ENCODE data around the gene ZNF497.

ZNF497 gene

DNA sequence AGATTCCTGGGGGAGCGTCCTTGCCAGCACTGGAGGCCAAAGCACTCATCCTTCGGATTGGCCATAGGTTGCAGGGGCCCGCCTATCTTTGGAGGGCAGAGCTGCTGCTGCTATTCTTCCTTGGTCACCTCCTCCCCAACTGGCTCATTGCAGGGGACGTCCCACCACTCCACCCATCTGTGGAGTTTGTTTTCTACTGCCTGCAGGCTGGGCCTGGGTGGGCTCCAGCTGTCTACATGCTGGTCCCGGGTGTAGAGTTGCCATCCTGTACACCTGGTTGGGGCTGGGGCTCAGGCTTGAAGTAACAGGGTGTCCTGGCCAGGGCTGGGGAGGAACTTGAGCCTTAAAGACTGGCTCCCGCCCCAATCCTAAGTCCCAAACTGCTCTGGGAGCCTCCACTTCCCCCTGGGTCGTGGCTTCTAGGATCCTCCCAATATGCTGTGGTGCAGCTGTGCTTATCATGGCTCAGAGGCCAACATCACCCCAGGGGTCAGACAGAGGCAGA lies 35.0 kb upstream of the ZNF497 start:
- H3K79me2 ChIP-seq (ENCODE audit: insufficient read depth, low read depth), result no peaks in the 10 kb centered on the region
- no peak overlapping the region for H3K9ac ChIP-seq
- H3K4me1 ChIP-seq (ENCODE audit: low read depth, poor library complexity, severe bottlenecking), result peaks cover 13% of the 10 kb centered on the region
- no peak overlapping the region for H2AFZ ChIP-seq (ENCODE audit: low read depth)
- no peak overlapping the region for H3K27ac ChIP-seq
- no peaks in the 10 kb centered on the region for H4K20me1 ChIP-seq (ENCODE audit: insufficient read depth)
- peaks cover 5% of the 10 kb centered on the region; the same call in 1 of the 2 replicates for H3K36me3 ChIP-seq (ENCODE audit: insufficient read depth)
- H3K4me2 ChIP-seq, result no peak overlapping the region
- H3K4me3 ChIP-seq (IDR thresholded peaks at IDR 0.05; ENCODE audit: insufficient read depth, low read depth, low read length), result no peak overlapping the region
- TF ChIP-seq, protein P1, sequence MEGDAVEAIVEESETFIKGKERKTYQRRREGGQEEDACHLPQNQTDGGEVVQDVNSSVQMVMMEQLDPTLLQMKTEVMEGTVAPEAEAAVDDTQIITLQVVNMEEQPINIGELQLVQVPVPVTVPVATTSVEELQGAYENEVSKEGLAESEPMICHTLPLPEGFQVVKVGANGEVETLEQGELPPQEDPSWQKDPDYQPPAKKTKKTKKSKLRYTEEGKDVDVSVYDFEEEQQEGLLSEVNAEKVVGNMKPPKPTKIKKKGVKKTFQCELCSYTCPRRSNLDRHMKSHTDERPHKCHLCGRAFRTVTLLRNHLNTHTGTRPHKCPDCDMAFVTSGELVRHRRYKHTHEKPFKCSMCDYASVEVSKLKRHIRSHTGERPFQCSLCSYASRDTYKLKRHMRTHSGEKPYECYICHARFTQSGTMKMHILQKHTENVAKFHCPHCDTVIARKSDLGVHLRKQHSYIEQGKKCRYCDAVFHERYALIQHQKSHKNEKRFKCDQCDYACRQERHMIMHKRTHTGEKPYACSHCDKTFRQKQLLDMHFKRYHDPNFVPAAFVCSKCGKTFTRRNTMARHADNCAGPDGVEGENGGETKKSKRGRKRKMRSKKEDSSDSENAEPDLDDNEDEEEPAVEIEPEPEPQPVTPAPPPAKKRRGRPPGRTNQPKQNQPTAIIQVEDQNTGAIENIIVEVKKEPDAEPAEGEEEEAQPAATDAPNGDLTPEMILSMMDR (conservative IDR thresholded peaks at IDR 0.05; ENCODE audit: low read depth, low read length), result no peak
- H3K27me3 ChIP-seq (ENCODE audit: insufficient read depth, low read depth), result no peaks in the 10 kb centered on the region

DNA sequence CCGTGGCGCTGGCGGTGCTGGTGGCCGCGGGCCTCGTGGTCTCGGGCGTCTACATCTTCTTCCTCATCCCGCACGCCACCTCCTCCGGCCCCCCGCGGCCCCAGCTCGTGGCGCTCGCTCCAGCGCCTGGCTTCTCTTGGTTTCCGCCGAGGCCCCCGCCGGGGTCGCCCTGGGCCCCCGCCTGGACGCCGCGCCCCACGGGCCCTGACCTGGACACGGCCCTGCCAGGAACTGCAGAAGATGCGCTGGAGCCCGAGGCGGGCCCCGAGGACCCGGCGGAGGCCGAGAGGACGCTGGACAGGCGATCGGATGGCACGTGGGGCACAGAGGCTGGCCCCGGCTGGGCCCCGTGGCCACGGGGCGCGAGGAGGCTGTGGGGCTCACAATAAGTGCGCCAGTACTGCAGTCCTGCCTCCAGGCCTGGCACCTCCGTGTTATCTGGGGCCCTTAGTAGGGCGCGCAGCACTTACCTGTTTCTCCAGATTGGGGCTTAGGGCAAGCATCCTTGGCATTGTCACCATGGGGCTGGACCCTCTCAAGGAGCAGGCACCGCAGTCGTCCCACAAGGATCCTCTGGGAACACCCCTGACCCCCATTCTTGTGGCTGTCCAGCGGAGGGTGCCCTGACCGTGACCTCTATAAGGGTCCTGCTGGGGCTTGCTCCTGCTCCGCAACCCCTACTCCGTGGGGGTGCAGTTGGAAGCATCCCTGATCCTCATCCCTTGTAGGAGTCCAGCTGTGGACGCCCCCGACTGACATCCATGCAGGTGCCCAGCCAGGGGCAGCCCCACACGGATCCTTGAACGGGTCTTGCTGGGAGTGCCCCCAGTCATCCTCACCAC lies 34.4 kb upstream of the ZNF497 start:
- no peaks in the 10 kb centered on the region for H3K27me3 ChIP-seq (ENCODE audit: insufficient read depth, low read depth)
- H3K79me2 ChIP-seq (ENCODE audit: insufficient read depth, low read depth), result peaks cover 6% of the 10 kb centered on the region; the same call in 1 of the 2 replicates
- H3K9ac ChIP-seq, result no peak overlapping the region
- H3K36me3 ChIP-seq (ENCODE audit: insufficient read depth), result peaks cover 9% of the 10 kb centered on the region; the same call in 1 of the 2 replicates
- peaks cover 11% of the 10 kb centered on the region for H3K4me1 ChIP-seq (ENCODE audit: low read depth, poor library complexity, severe bottlenecking)
- H3K4me2 ChIP-seq, result no peak overlapping the region
- TF ChIP-seq, protein P1 (conservative IDR thresholded peaks at IDR 0.05; ENCODE audit: low read depth, low read length), result no peak
- no peaks in the 10 kb centered on the region for H4K20me1 ChIP-seq (ENCODE audit: insufficient read depth)
- no peak overlapping the region for H3K27ac ChIP-seq
- H3K4me3 ChIP-seq (IDR thresholded peaks at IDR 0.05; ENCODE audit: insufficient read depth, low read depth, low read length), result no peak overlapping the region
- H2AFZ ChIP-seq (ENCODE audit: low read depth), result no peak overlapping the region

DNA sequence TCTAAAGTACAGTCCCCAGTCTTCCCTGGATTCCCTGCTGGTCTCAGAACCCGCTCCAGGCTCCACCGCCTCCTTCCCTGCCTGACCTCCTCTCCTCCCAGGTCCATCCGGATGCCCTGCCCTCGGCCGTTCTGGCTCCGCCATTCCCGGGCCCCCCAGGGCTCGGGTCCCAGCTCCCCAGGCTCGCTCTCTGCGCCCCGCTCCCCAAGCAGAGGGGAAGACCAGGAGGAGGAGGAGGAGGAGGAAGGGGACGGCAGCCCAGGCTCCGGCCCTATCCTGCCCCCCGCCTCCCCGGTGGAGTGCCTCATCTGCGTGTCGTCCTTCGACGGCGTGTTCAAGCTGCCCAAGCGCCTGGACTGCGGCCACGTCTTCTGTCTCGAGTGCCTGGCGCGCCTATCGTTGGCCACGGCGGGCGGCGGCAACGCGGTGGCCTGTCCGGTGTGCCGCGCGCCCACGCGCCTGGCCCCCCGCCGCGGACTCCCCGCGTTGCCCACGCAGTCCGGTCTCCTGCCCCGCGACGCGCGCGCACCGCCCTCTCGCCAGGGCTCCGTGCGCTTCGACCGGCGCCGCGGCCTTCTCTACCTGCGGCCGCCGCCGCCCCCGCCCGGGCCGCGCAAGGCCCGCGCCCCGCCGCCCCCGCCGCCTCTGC lies 33.6 kb upstream of the ZNF497 start:
- TF ChIP-seq, protein P1 (conservative IDR thresholded peaks at IDR 0.05; ENCODE audit: low read depth, low read length), result no peak
- Histone ChIP-seq H3K4me1 (ENCODE audit: low read depth, poor library complexity, severe bottlenecking) (peaks cover 13% of the 10 kb centered on the region), H3K36me3 (ENCODE audit: insufficient read depth) (peaks cover 10% of the 10 kb centered on the region; the same call in 1 of the 2 replicates), H3K9ac (no peak overlapping the region), H3K4me2 (no peak overlapping the region), H3K27me3 (ENCODE audit: insufficient read depth, low read depth) (no peaks in the 10 kb centered on the region), H3K79me2 (ENCODE audit: insufficient read depth, low read depth) (peaks cover 14% of the 10 kb centered on the region), H3K27ac (no peak overlapping the region), H4K20me1 (ENCODE audit: insufficient read depth) (0 out of 2 replicates have a peak, but pooled peaks cover under 1% of the 10 kb centered on the region), H3K4me3 (IDR thresholded peaks at IDR 0.05; ENCODE audit: insufficient read depth, low read depth, low read length) (no peak overlapping the region), H2AFZ (ENCODE audit: low read depth) (no peak overlapping the region)

DNA sequence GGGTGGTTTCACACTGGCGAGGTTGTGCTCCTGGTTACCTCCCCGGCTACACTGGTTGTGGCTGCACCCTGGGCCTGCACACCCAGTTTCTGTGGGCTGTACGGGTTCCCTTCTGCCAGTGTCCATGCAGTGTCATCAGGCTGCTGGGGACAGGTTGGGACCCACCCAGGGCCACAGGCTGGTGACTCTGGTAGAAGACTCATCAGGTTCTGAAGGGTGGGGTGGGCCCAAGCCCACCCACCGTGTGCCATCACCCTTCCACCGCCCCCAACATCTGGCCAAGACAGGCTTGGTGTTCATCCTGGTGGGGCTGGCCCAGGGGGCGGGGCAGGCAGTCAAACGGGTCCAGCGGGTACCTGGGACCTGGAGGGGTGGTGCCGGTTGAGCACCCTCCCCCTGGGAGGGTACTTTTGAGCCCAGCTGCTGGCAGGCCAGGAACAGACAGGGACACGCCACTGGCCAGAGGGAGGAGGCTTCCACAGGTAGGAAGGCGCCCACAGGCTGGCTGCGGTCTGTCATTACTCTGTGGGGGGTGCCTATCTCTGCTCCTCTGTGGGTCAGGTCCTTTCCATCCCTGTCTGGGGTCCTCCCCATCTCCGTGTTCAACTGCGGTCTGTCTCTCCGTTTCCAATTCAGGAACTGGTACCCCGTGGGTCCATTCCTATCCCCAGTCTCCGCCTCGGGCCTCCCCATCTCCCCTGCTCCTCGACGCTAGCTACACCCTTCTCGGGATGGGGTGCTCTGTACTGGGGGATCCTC lies 32.8 kb upstream of the ZNF497 start, which contains the start of gene RNF225:
TSS of gene RNF225 (plus strand) at position 437 of the 759 bp plus-strand sequence. CDS start 434 bp downstream, outside the sequence.
- no peak within 1 kb of the TSS for H3K27ac ChIP-seq
- no peaks in the 10 kb centered on the region for H3K27me3 ChIP-seq (ENCODE audit: insufficient read depth, low read depth)
- no peak within 1 kb of the TSS for H3K4me3 ChIP-seq (IDR thresholded peaks at IDR 0.05; ENCODE audit: insufficient read depth, low read depth, low read length)
- peaks cover 14% of the 10 kb centered on the region; the same call in 1 of the 2 replicates for H3K36me3 ChIP-seq (ENCODE audit: insufficient read depth)
- H3K79me2 ChIP-seq (ENCODE audit: insufficient read depth, low read depth), result peaks cover 21% of the 10 kb centered on the region
- TF ChIP-seq, protein P1 (conservative IDR thresholded peaks at IDR 0.05; ENCODE audit: low read depth, low read length), result no peak
- peaks cover 13% of the 10 kb centered on the region for H3K4me1 ChIP-seq (ENCODE audit: low read depth, poor library complexity, severe bottlenecking)
- H3K9ac ChIP-seq, result no peak within 1 kb of the TSS
- peaks cover 8% of the 10 kb centered on the region; the same call in 1 of the 2 replicates for H4K20me1 ChIP-seq (ENCODE audit: insufficient read depth)
- no peak within 1 kb of the TSS for H2AFZ ChIP-seq (ENCODE audit: low read depth)
- H3K4me2 ChIP-seq, result no peak within 1 kb of the TSS
